Transverse colon (tissue), 4 donors: ENCODE results near the gene PLIN3. TPM values are rescaled to one million over a fixed set of nuclear protein-coding genes. Genes with fewer than 3 reads are reported as not detected.

ENCODE experiments used
- DNase-seq: peaks from one replicate; pipeline ENCODE4 v3.0.0-alpha.2; 2019
- H3K27ac ChIP-seq, 4 donors: fragments of 200-600 bp; sonication (generic); 2 replicates each; pipeline ENCODE4 v1.5.1; 2016 to 2018; ENCODE audit warnings: inconsistent platforms in 4 of 4
- H3K27me3 ChIP-seq: fragments of 200-600 bp; sonication (generic); 2 replicates; pipeline ENCODE4 v1.5.1; 2017; ENCODE audit warnings: inconsistent platforms
- H3K36me3 ChIP-seq, 4 donors: fragments of 200-600 bp; sonication (generic); 2 replicates each; pipeline ENCODE4 v1.5.1; 2017 to 2019; ENCODE audit warnings: inconsistent platforms in 4 of 4
- H3K4me1 ChIP-seq, 4 donors: fragments of 200-600 bp; sonication (generic); 2 replicates each; pipeline ENCODE4 v1.5.1; 2017 to 2020; ENCODE audit warnings: inconsistent platforms in 4 of 4
- H3K4me3 ChIP-seq, 4 donors: fragments of 200-600 bp; sonication (generic); 1 replicate in 1 of 4; 2 replicates in 3 of 4; pipeline versions ENCODE4 v1.5.1 to v1.6.1; 2017 to 2019; ENCODE audit warnings: inconsistent platforms in 4 of 4
- H3K9me3 ChIP-seq, 2 donors: fragments of 200-600 bp; sonication (generic); 2 replicates each; pipeline ENCODE4 v1.5.1; 2017 to 2019; ENCODE audit warnings: inconsistent platforms in 2 of 2
- CTCF ChIP-seq, 5 experiments: fragments of 200-600 bp in 3 of 5; fragments of 450-650 bp in 2 of 5; sonication (generic) in 3 of 5; IDR thresholded peaks; 1 replicate in 2 of 5; 2 replicates in 3 of 5; pipeline ENCODE4 v1.5.1; 2016 to 2017; ENCODE audit warnings: antibody characterized with exemption in 5 of 5, inconsistent platforms in 3 of 5, mild to moderate bottlenecking in 2 of 5, moderate library complexity in 1 of 5
- EP300 ChIP-seq: sonication (generic); formaldehyde crosslinking; IDR thresholded peaks from one replicate; pipeline ENCODE4 v1.6.1; 2017; ENCODE audit warnings: antibody characterized with exemption, low read depth
- POLR2A ChIP-seq: fragments of 450-650 bp; IDR thresholded peaks from one replicate; pipeline ENCODE4 v1.6.1; 2016; ENCODE audit warnings: antibody characterized with exemption, mild to moderate bottlenecking, moderate library complexity
- POLR2AphosphoS5 ChIP-seq, 3 donors: sonication (generic); formaldehyde crosslinking; IDR thresholded peaks; one replicate each; pipeline ENCODE4 v1.6.1; 2016; ENCODE audit warnings: antibody characterized with exemption in 3 of 3
- whole genome bisulfite sequencing, 2 donors: methylation state at CpG; one replicate each; pipeline ENCODE4 v1.1.5; 2018; ENCODE audit warnings: low coverage in 1 of 2; 5-methylcytosine and 5-hydroxymethylcytosine counted together
- in situ Hi-C, 4 donors: fragments of 200-750 bp; cut with MboI; loops; one replicate each; pipeline versions ENCODE4 v1.15.0 to v1.15.1; 2017; ENCODE audit warnings: low sequenced_read_pairs in 3 of 4, low pct_ligation_motif_present in 1 of 4, low pct_unique_long_range_greater_than_20kb in 1 of 4
- intact Hi-C: fragments of 100-400 bp; cut with DNase I; formaldehyde crosslinking; loops from one replicate; pipeline ENCODE4 v1.15.1; 2023; ENCODE audit warnings: low total_unique reads
- total RNA-seq, 4 donors: library from RNA; depleted of rRNA; stranded (reverse); fragments of >200 nt; gene quantifications; one replicate each; pipeline ENCODE4 v1.1.0, GENCODE V29; 2016

Gene PLIN3
- total RNA-seq, 4 donors from 2014 or later = 27.5 to 85.5 (median 77.1) TPM

- no peaks in the 10 kb centered on the region for H3K27me3 ChIP-seq
- 44 to 45% methylated on average over 5 to 32 of the region's 33 CpGs for WGBS, 2 donors
- no peak overlapping the region for H3K27ac ChIP-seq
- intact Hi-C loops = no loop called here
- no peak overlapping the region for H3K4me3 ChIP-seq
- TF ChIP-seq POLR2AphosphoS5 (IDR thresholded peaks at IDR 0.05) = no peak
- TF ChIP-seq CTCF (IDR thresholded peaks at IDR 0.05) = peak; percentile 47 to 71 (median 59)
- no peaks in the 10 kb centered on the region for H3K36me3 ChIP-seq
- in situ Hi-C loops = loop anchor here in 1 of 4 donors (25.0 kb wide), 1 partner anchor 108 kb away; the partner anchor contains the start of genes ARRDC5 and UHRF1
- peaks cover 0 to 5% (median 2%) of the 10 kb centered on the region in 4 donors for H3K4me1 ChIP-seq
- peak; percentile 49 for DNase-seq
- no peaks in the 10 kb centered on the region for H3K9me3 ChIP-seq
Measured at GRCh38 chr19:4803736-4804695, 63.5 kb downstream of the PLIN3 start.

- intact Hi-C loops = no loop called here
- TF ChIP-seq EP300 (no peak), POLR2AphosphoS5 (IDR thresholded peaks at IDR 0.05) (no peak), POLR2A (no peak), CTCF (IDR thresholded peaks at IDR 0.05) (no peak)
- Histone ChIP-seq H3K27me3 (no peaks in the 10 kb centered on the region), H3K36me3 (no peaks in the 10 kb centered on the region), H3K9me3 (no peaks in the 10 kb centered on the region), H3K4me3 (no peak overlapping the region), H3K27ac (no peak overlapping the region), H3K4me1 (peaks cover 0 to 5% (median 2%) of the 10 kb centered on the region in 4 donors)
- WGBS, 2 donors = 69 to 84% methylated on average over 2 to 7 of the region's 7 CpGs
- DNase-seq = no peak
- in situ Hi-C loops = loop anchor here in 1 of 4 donors (25.0 kb wide), 1 partner anchor 110 kb away; the partner anchor contains the start of genes ARRDC5 and UHRF1
Measured at GRCh38 chr19:4802711-4803110, 64.8 kb downstream of the PLIN3 start.

GRCh38 chr19:4801085-4801619, 66.3 kb downstream of the PLIN3 start:
- WGBS, 2 donors = 69% methylated on average over 3 of the region's 3 CpGs
- Histone ChIP-seq H3K27ac (no peak overlapping the region), H3K4me3 (no peak overlapping the region), H3K4me1 (peaks cover 0 to 5% (median 2%) of the 10 kb centered on the region in 4 donors), H3K27me3 (no peaks in the 10 kb centered on the region), H3K9me3 (no peaks in the 10 kb centered on the region), H3K36me3 (no peaks in the 10 kb centered on the region)
- intact Hi-C loops = no loop called here
- TF ChIP-seq CTCF (IDR thresholded peaks at IDR 0.05) = no peak
- TF ChIP-seq POLR2AphosphoS5 (IDR thresholded peaks at IDR 0.05) = no peak
- TF ChIP-seq POLR2A = no peak
- no peak for TF ChIP-seq EP300
- DNase-seq = no peak
- in situ Hi-C loops = loop anchor here in 1 of 4 donors (25.0 kb wide), 1 partner anchor 111 kb away; the partner anchor contains the start of genes ARRDC5 and UHRF1

GRCh38 chr19:4800591-4801081, 66.8 kb downstream of the PLIN3 start:
- intact Hi-C loops = no loop called here

More at GRCh38 chr19:4800591-4801081, 66.8 kb downstream of the PLIN3 start:
- DNase-seq = no peak
- in situ Hi-C loops = loop anchor here in 1 of 4 donors (25.0 kb wide), 1 partner anchor 112 kb away; the partner anchor contains the start of genes ARRDC5 and UHRF1
- TF ChIP-seq CTCF (IDR thresholded peaks at IDR 0.05) (no peak), EP300 (no peak), POLR2AphosphoS5 (IDR thresholded peaks at IDR 0.05) (no peak), POLR2A (no peak)
- H3K4me3 ChIP-seq = no peak overlapping the region
- 68% methylated on average over 23 of the region's 23 CpGs; no CpG with 5 or more reads in 1 of the 2 donors for WGBS, 2 donors
- no peaks in the 10 kb centered on the region for H3K9me3 ChIP-seq
- H3K4me1 ChIP-seq = peaks cover 0 to 5% (median 2%) of the 10 kb centered on the region in 4 donors
- H3K27me3 ChIP-seq = no peaks in the 10 kb centered on the region
- no peak overlapping the region for H3K27ac ChIP-seq
- no peaks in the 10 kb centered on the region for H3K36me3 ChIP-seq
